Erythroblast (primary cell): ENCODE data around the gene NRL.

Source experiments
- GATA1 ChIP-seq: IDR thresholded peaks from 2 replicates; pipeline ENCODE4 v1.6.1; 2011; ENCODE audit warnings: low read depth, mild to moderate bottlenecking, control low read depth, low read length, moderate library complexity
- POLR2A ChIP-seq: IDR thresholded peaks from 2 replicates; pipeline ENCODE4 v1.6.1; 2011; ENCODE audit warnings: mild to moderate bottlenecking, low read length

DNA sequence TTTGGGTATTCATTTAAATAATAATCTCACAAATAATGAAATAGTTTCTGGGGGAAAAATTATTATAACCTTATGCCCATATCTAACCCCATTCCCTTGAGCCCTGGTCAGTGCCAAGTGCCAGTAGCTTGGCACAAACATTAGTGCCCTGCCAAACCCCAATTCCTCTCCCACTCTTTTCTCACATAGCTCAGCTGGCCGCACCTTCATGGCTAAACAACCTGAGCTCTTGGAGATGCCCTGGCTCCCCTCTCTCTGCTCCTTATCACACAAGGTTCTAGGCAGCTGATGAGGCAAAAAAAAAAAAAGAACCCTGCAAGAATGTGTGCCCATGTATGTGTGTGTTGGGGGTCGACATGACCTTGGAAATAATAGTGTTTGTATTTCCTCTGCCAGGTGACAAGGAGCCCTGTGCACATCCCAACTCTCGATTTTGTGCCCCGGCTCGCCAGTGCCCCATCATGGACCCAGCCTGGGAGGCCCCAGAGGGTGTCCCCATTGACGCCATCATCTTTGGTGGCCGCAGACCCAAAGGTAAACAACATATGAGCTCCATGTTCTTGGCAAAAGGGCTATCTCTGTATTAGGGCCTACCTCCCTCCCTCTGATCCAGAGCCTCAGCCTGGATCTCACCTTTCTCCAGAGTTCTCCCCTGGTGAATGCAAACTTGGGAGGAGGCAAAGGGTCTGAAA, 12.2 kb downstream of the NRL start:
- TF ChIP-seq POLR2A (no peak), GATA1 (no peak)
